ENCODE measurements around the gene PLSCR1.

GRCh38 chr3:146542978-146543377, 1.4 kb downstream of the PLSCR1 start:
- TF ChIP-seq CTCF (conservative IDR thresholded peaks at IDR 0.05 in 1 of 2, IDR thresholded peaks at IDR 0.05 in 1 of 2; ENCODE audit: extremely low read depth in 1 of 2, insufficient read depth in 1 of 2, low read depth in 1 of 2, low read length in 2 of 2) (no peak), EZH2 (IDR thresholded peaks at IDR 0.05; ENCODE audit: borderline replicate concordance, low read length) (no peak)
